Stimulated activated naive CD8-positive, alpha-beta T cell treated with anti-CD3 and anti-CD28 coated beads, Interleukin-15, Interleukin-2, amounts not matched to agents 100 ng/mL and 50 ng/mL, for 24 hours (primary cell): ENCODE measurements around the gene CACNA1C.

Experiments
- H3K27ac Mint-ChIP-seq: one replicate; pipeline ENCODE4 v1.8.0; 2021; ENCODE audit warnings: mild to moderate bottlenecking, mixed read lengths
- H3K27me3 Mint-ChIP-seq: one replicate; pipeline ENCODE4 v1.8.0; 2021; ENCODE audit warnings: mixed read lengths
- H3K36me3 Mint-ChIP-seq: one replicate; pipeline ENCODE4 v1.8.0; 2021; ENCODE audit warnings: low read depth, mixed read lengths
- H3K4me1 Mint-ChIP-seq: one replicate; pipeline ENCODE4 v1.8.0; 2021; ENCODE audit warnings: low read depth, mixed read lengths
- H3K4me3 Mint-ChIP-seq: one replicate; pipeline ENCODE4 v1.8.0; 2021; ENCODE audit warnings: mild to moderate bottlenecking, mixed read lengths
- H3K9me3 Mint-ChIP-seq: one replicate; pipeline ENCODE4 v1.8.0; 2021; ENCODE audit warnings: mixed read lengths

Gene CACNA1C

DNA sequence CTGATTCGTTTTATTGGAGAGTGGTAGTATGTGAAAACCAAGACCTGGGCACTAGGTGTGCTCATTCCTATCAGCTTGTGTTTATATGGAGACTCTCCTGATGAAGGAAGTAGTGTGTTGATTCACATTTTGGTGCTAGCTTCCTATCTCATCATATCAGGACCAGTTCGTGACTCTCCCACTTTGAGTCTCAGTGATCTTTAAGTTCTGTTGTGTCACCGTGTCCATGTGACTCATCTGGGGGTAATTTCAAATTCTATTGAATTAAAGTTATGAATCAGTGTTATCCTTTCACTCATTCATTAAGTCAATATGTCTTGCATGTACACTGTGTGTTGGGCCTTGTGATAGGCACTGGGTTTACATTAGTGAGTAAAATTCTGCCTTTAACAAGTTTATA is 180.2 kb downstream of the CACNA1C start:
- H3K4me1 Mint-ChIP-seq = no peaks in the 10 kb centered on the region
- no peaks in the 10 kb centered on the region for H3K36me3 Mint-ChIP-seq
- H3K27ac Mint-ChIP-seq = no peak overlapping the region
- no peak overlapping the region for H3K4me3 Mint-ChIP-seq
- H3K9me3 Mint-ChIP-seq = no peaks in the 10 kb centered on the region
- H3K27me3 Mint-ChIP-seq = peaks cover 8% of the 10 kb centered on the region

DNA sequence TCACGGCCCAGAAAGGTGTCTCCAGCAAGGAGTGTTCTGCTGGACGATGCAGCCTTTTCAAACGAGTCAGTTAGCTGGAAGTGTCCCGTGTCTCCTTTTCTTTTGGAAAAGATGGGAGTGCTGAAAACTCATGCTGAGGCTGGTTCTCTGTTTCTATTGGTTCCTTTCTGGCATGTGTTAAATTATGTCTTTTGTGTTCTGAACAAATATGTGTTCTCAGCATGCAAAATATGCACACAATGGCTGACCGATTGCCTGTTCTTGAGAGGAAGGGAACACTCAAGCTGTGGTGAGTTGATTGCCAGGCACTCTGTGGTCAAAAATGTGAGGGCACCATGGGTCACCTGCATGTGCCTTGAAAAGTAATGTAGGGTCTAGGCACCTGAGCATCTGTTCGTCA is 181.3 kb downstream of the CACNA1C start:
- Mint-ChIP-seq H3K27me3 (peaks cover 8% of the 10 kb centered on the region), H3K36me3 (no peaks in the 10 kb centered on the region), H3K27ac (no peak overlapping the region), H3K9me3 (no peaks in the 10 kb centered on the region), H3K4me1 (no peaks in the 10 kb centered on the region), H3K4me3 (no peak overlapping the region)

DNA sequence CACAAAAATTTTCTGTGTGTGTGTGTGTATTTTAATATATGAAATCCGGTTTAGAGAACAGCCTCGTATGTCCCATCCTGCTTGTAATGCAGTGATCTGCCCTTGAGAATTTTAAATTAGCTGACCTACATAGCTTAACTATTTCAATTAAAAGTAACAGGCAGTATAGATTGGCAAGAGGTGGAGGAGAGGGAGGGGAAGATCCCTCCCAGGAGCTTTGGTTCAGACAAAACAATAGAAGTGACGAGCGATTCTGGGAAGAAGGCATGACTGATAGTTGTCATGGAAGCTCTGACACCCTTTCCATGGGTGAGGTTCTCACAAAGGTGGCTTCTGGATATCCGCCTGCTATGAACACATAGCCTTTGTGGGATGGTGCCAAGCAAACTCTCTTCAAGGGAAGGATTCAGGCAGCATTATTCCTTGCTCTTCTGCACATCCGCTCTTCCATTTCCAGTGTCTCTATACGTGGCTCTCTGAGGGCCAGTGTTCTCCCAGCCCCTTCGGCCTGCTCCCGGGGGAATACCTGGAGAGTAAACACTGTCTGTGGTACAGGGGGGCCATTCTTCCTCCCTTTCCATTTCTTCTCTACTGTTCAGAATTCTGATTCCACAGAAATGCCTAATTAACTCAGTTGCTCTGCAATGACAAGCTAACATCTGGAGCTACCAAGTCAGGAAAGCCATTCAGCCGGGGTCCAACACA is 182.0 kb downstream of the CACNA1C start:
- Mint-ChIP-seq H3K4me1 (no peaks in the 10 kb centered on the region), H3K4me3 (no peak overlapping the region), H3K27me3 (peaks cover 3% of the 10 kb centered on the region), H3K36me3 (no peaks in the 10 kb centered on the region), H3K27ac (no peak overlapping the region), H3K9me3 (no peaks in the 10 kb centered on the region)

GRCh38 chr12:2236506-2237294 is 183.9 kb downstream of the CACNA1C start:
- H3K27me3 Mint-ChIP-seq = peaks cover 7% of the 10 kb centered on the region
- no peaks in the 10 kb centered on the region for H3K36me3 Mint-ChIP-seq
- H3K27ac Mint-ChIP-seq = no peak overlapping the region
- H3K4me3 Mint-ChIP-seq = no peak overlapping the region
- no peaks in the 10 kb centered on the region for H3K4me1 Mint-ChIP-seq
- no peaks in the 10 kb centered on the region for H3K9me3 Mint-ChIP-seq

- no peaks in the 10 kb centered on the region for H3K9me3 Mint-ChIP-seq
- peaks cover 4% of the 10 kb centered on the region for H3K27me3 Mint-ChIP-seq
- H3K36me3 Mint-ChIP-seq = no peaks in the 10 kb centered on the region
- no peak overlapping the region for H3K4me3 Mint-ChIP-seq
- H3K27ac Mint-ChIP-seq = no peak overlapping the region
- no peaks in the 10 kb centered on the region for H3K4me1 Mint-ChIP-seq
These were observed 185.3 kb downstream of the CACNA1C start for GRCh38 chr12:2238111-2238510.

DNA sequence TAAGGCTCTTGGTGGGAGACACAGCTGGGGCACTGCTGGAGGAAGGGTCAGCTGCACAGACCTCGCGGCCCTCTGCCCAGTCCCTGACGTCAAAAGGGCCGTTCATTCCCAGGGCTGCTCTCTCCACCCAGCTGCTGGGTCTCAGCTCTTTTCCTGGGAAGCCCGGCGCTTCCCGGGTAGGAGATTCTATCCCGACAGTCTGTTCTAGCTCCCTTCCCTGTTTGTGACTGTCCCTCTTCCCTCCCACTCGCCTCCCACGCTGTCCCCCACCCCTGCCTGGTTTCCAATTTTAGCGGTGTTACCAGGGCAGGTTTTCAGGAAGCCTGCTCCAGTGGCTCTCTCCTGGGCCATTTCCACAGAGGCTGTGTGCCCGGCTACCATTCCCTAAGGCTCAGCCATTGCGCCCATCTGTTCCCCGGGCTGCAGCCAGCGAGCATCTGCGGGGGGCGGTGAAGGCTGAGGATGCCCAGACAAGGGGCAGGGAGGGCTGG is 186.6 kb downstream of the CACNA1C start:
- H3K4me1 Mint-ChIP-seq = no peaks in the 10 kb centered on the region
- H3K36me3 Mint-ChIP-seq = no peaks in the 10 kb centered on the region
- peaks cover 4% of the 10 kb centered on the region for H3K27me3 Mint-ChIP-seq
- H3K4me3 Mint-ChIP-seq = no peak overlapping the region
- no peak overlapping the region for H3K27ac Mint-ChIP-seq
- no peaks in the 10 kb centered on the region for H3K9me3 Mint-ChIP-seq

- Mint-ChIP-seq H3K9me3 (no peaks in the 10 kb centered on the region), H3K36me3 (no peaks in the 10 kb centered on the region), H3K4me1 (no peaks in the 10 kb centered on the region), H3K27ac (no peak overlapping the region), H3K4me3 (no peak overlapping the region), H3K27me3 (peaks cover 4% of the 10 kb centered on the region)
These were observed 187.6 kb downstream of the CACNA1C start for GRCh38 chr12:2240390-2240789.

GRCh38 chr12:2240984-2241383 is 188.2 kb downstream of the CACNA1C start:
- Mint-ChIP-seq H3K27ac (no peak overlapping the region), H3K4me1 (no peaks in the 10 kb centered on the region), H3K4me3 (no peak overlapping the region)

GRCh38 chr12:2242216-2242615 is 189.4 kb downstream of the CACNA1C start:
- no peak overlapping the region for H3K27ac Mint-ChIP-seq
- no peaks in the 10 kb centered on the region for H3K36me3 Mint-ChIP-seq
- H3K27me3 Mint-ChIP-seq = peaks cover 4% of the 10 kb centered on the region
- H3K9me3 Mint-ChIP-seq = no peaks in the 10 kb centered on the region
- H3K4me1 Mint-ChIP-seq = no peaks in the 10 kb centered on the region
- H3K4me3 Mint-ChIP-seq = no peak overlapping the region

More at GRCh38 chr12:2240984-2241383, 188.2 kb downstream of the CACNA1C start:
- Mint-ChIP-seq H3K36me3 (no peaks in the 10 kb centered on the region), H3K9me3 (no peaks in the 10 kb centered on the region), H3K27me3 (peaks cover 4% of the 10 kb centered on the region)

DNA sequence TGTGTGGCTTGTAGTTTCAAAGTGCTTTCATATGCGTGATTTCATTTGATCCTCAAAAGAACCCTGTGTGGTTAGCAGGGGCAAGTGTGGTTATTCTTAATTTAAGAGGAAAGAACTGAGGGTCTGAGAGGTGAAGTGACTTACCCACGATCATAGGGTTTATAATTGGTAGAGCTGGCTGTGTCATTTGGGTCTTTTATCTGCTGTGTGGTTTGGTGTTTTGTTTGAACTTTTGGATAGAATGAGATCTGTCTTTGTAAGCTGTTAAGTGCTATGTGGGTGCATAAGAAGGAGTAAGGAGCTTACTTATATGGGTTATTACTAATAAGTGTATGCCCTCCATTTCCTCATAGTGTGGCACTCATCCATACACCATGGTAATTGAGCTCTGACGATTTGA is 190.0 kb downstream of the CACNA1C start:
- H3K9me3 Mint-ChIP-seq = no peaks in the 10 kb centered on the region
- no peaks in the 10 kb centered on the region for H3K36me3 Mint-ChIP-seq
- H3K27me3 Mint-ChIP-seq = peaks cover 4% of the 10 kb centered on the region

DNA sequence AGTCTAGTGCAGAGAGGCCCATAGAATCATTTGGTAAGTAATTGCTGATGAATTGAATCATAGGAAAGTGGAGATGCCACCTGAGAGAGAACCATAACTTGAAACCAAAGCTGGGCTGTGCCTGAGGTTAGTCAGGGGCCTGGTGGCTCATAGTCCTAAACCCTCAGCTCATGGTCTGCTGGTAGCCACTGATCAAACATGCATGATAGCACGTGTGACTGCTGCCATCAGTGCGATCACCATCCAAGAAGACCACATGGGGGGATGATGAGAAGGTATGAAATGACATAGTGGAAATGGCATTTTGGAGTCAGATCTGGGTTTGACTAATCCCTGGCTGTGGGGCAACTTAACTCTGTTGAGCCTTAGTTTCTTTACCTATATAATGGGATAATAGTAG is 190.5 kb downstream of the CACNA1C start:
- H3K4me3 Mint-ChIP-seq = no peak overlapping the region
- H3K27me3 Mint-ChIP-seq = peaks cover 4% of the 10 kb centered on the region
- H3K9me3 Mint-ChIP-seq = no peaks in the 10 kb centered on the region
- no peak overlapping the region for H3K27ac Mint-ChIP-seq
- no peaks in the 10 kb centered on the region for H3K36me3 Mint-ChIP-seq
- no peaks in the 10 kb centered on the region for H3K4me1 Mint-ChIP-seq

More for the DNA sequence above, 190.0 kb downstream of the CACNA1C start:
- Mint-ChIP-seq H3K4me1 (no peaks in the 10 kb centered on the region), H3K4me3 (no peak overlapping the region), H3K27ac (no peak overlapping the region)

- Mint-ChIP-seq H3K36me3 (no peaks in the 10 kb centered on the region), H3K27ac (no peak overlapping the region), H3K9me3 (no peaks in the 10 kb centered on the region), H3K4me3 (no peak overlapping the region), H3K27me3 (peaks cover 4% of the 10 kb centered on the region), H3K4me1 (no peaks in the 10 kb centered on the region)
These were observed 191.4 kb downstream of the CACNA1C start for GRCh38 chr12:2244013-2244861.

GRCh38 chr12:2246358-2246757 is 193.6 kb downstream of the CACNA1C start:
- H3K27me3 Mint-ChIP-seq = no peaks in the 10 kb centered on the region
- H3K36me3 Mint-ChIP-seq = no peaks in the 10 kb centered on the region
- H3K4me1 Mint-ChIP-seq = no peaks in the 10 kb centered on the region
- no peaks in the 10 kb centered on the region for H3K9me3 Mint-ChIP-seq
- H3K4me3 Mint-ChIP-seq = no peak overlapping the region
- no peak overlapping the region for H3K27ac Mint-ChIP-seq

GRCh38 chr12:2247120-2247519 is 194.3 kb downstream of the CACNA1C start:
- Mint-ChIP-seq H3K4me1 (no peaks in the 10 kb centered on the region), H3K27me3 (no peaks in the 10 kb centered on the region), H3K9me3 (no peaks in the 10 kb centered on the region), H3K36me3 (no peaks in the 10 kb centered on the region), H3K27ac (no peak overlapping the region), H3K4me3 (no peak overlapping the region)

DNA sequence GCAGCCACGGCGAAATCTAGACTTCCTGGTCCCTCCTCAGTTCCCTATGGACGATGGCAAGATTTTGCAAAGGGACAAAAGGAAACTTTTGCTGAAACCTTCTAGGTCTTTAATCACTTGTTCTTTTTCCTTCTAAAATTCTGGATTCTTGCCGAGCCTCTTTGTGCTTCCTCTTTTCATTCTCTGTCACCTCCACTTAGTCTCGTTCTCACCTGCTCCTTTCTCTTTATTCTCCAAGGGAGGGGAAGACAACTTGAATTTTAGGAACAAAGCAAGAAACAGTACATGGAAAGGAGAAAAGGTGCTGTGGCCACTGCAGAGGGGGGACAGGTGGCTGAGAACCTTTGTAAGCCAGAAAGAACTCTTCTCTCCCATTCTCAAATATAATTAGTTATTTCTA is 194.8 kb downstream of the CACNA1C start:
- Mint-ChIP-seq H3K27me3 (no peaks in the 10 kb centered on the region), H3K4me3 (no peak overlapping the region), H3K36me3 (no peaks in the 10 kb centered on the region), H3K9me3 (no peaks in the 10 kb centered on the region), H3K4me1 (no peaks in the 10 kb centered on the region), H3K27ac (no peak overlapping the region)
